Kidney capillary endothelial cell (primary cell): Measurements from ENCODE around the gene IBTK.
"Not testable (repeated sequence)": the region's sequence is repeated elsewhere in the genome, so short reads cannot be mapped to it uniquely, and the experiment has no call there.

Experiments used
- DNase-seq: peaks from one replicate; pipeline ENCODE4 v3.0.0-alpha.2; 2018; ENCODE audit warnings: low spot score

IBTK gene

GRCh38 chr6:82245376-82245775, 2.2 kb downstream of the IBTK start:
- no peak for DNase-seq

GRCh38 chr6:82243884-82244283, 3.7 kb downstream of the IBTK start:
- DNase-seq = no peak

- no peak for DNase-seq
These were observed 7.4 kb downstream of the IBTK start for GRCh38 chr6:82240186-82240585.

GRCh38 chr6:82239597-82239996, 7.9 kb downstream of the IBTK start:
- no peak for DNase-seq

- DNase-seq = no peak
These were observed 10.5 kb downstream of the IBTK start for GRCh38 chr6:82237013-82237412.

- DNase-seq = peak; percentile 26
These were observed 19.8 kb downstream of the IBTK start for GRCh38 chr6:82227770-82228169.

GRCh38 chr6:82220167-82220566, 27.4 kb downstream of the IBTK start:
- DNase-seq = no peak

GRCh38 chr6:82217018-82217586, 30.4 kb downstream of the IBTK start:
- DNase-seq = no peak

- DNase-seq = no peak
These were observed 31.0 kb downstream of the IBTK start for GRCh38 chr6:82216549-82216948.

- no peak for DNase-seq
These were observed 36.2 kb downstream of the IBTK start for GRCh38 chr6:82211326-82211725.

- DNase-seq = no peak
These were observed 38.6 kb downstream of the IBTK start for GRCh38 chr6:82208913-82209312.

- no peak for DNase-seq
These were observed 41.6 kb downstream of the IBTK start for GRCh38 chr6:82205930-82206392.

- DNase-seq = no peak
These were observed 43.5 kb downstream of the IBTK start for GRCh38 chr6:82204020-82204419.

GRCh38 chr6:82197784-82198183, 49.8 kb downstream of the IBTK start:
- no peak for DNase-seq

GRCh38 chr6:82197245-82197644, 50.3 kb downstream of the IBTK start:
- not testable (repeated sequence) for DNase-seq

GRCh38 chr6:82196161-82196560, 51.4 kb downstream of the IBTK start:
- DNase-seq = no peak

- no peak for DNase-seq
These were observed 51.9 kb downstream of the IBTK start for GRCh38 chr6:82195619-82196018.

- DNase-seq = no peak
These were observed 61.5 kb downstream of the IBTK start for GRCh38 chr6:82185948-82186535.

GRCh38 chr6:82183642-82184282, 63.8 kb downstream of the IBTK start:
- DNase-seq = no peak

GRCh38 chr6:82182756-82183155, 64.8 kb downstream of the IBTK start:
- DNase-seq = no peak

GRCh38 chr6:82179415-82179814, 68.1 kb downstream of the IBTK start:
- DNase-seq = no peak

- DNase-seq = no peak
These were observed 68.8 kb downstream of the IBTK start for GRCh38 chr6:82178759-82179112.

- DNase-seq = peak; percentile 36
These were observed 69.3 kb downstream of the IBTK start for GRCh38 chr6:82178077-82178758.
